Hepatocyte (in vitro differentiated cells): Measurements from ENCODE around the gene AQP5. TPM values are rescaled to one million over a fixed set of nuclear protein-coding genes. Genes with fewer than 3 reads are reported as not detected.
"Not testable (repeated sequence)": the region's sequence is repeated elsewhere in the genome, so short reads cannot be mapped to it uniquely, and the experiment has no call there.

Source experiments
- DNase-seq: peaks from one replicate; pipeline ENCODE4 v3.0.0-alpha.2; 2016; ENCODE audit warnings: low spot score
- H2AFZ ChIP-seq: fragments of 200-600 bp; sonication (generic); 2 replicates; pipeline ENCODE4 v1.6.0; 2016; ENCODE audit warnings: antibody characterized with exemption, mild to moderate bottlenecking
- H3K27ac ChIP-seq: fragments of 200-600 bp; sonication (generic); 2 replicates; pipeline ENCODE4 v1.5.1; 2016; ENCODE audit warnings: mild to moderate bottlenecking
- H3K27me3 ChIP-seq: fragments of 200-600 bp; sonication (generic); 2 replicates; pipeline ENCODE4 v1.6.1; 2016
- H3K36me3 ChIP-seq: fragments of 200-600 bp; sonication (generic); replicated peaks from 2 replicates; pipeline ENCODE4 v1.5.1; 2016; ENCODE audit warnings: low read depth; ENCODE audit not compliant: insufficient read depth
- H3K4me1 ChIP-seq: fragments of 200-600 bp; sonication (generic); 2 replicates; pipeline ENCODE4 v1.5.1; 2016; ENCODE audit warnings: mild to moderate bottlenecking, moderate library complexity; ENCODE audit not compliant: insufficient read depth
- H3K4me2 ChIP-seq: fragments of 200-600 bp; sonication (generic); 2 replicates; pipeline ENCODE4 v1.6.0; 2016
- H3K4me3 ChIP-seq: fragments of 200-600 bp; sonication (generic); 2 replicates; pipeline ENCODE4 v1.5.1; 2016; ENCODE audit warnings: mild to moderate bottlenecking
- H3K79me2 ChIP-seq: fragments of 200-600 bp; sonication (generic); 2 replicates; pipeline ENCODE4 v1.6.0; 2017; ENCODE audit warnings: mild to moderate bottlenecking
- H3K9me2 ChIP-seq: fragments of 200-600 bp; sonication (generic); replicated peaks from 2 replicates; pipeline ENCODE4 v1.6.0; 2017; ENCODE audit warnings: mild to moderate bottlenecking; ENCODE audit not compliant: insufficient read depth
- H3K9me3 ChIP-seq: fragments of 200-600 bp; sonication (generic); 2 replicates; pipeline ENCODE4 v1.5.1; 2016; ENCODE audit warnings: low read depth, mild to moderate bottlenecking
- H4K20me1 ChIP-seq: fragments of 200-600 bp; sonication (generic); 2 replicates; pipeline ENCODE4 v1.6.0; 2016; ENCODE audit warnings: mild to moderate bottlenecking; ENCODE audit not compliant: insufficient read depth, poor library complexity, severe bottlenecking
- EZH2 ChIP-seq: fragments of 200-600 bp; sonication (generic); IDR thresholded peaks from 2 replicates; pipeline ENCODE4 v1.6.1; 2016; ENCODE audit warnings: antibody characterized with exemption, mild to moderate bottlenecking, borderline replicate concordance
- EZH2phosphoT487 ChIP-seq: fragments of 200-600 bp; sonication (generic); IDR thresholded peaks from one replicate; pipeline ENCODE4 v1.6.1; 2018; ENCODE audit warnings: antibody characterized with exemption, mild to moderate bottlenecking, low read depth, moderate library complexity; ENCODE audit not compliant: unreplicated experiment, severe bottlenecking
- WGBS: methylation state at CpG from one replicate; pipeline ENCODE4 v1.1.6; 2016; ENCODE audit warnings: low lambda C conversion rate; ENCODE audit errors: missing lambda C conversion rate; 5-methylcytosine and 5-hydroxymethylcytosine counted together
- polyA plus RNA-seq: library from polyadenylated mRNA; unstranded; fragments of >200 nt; fragmentation: Nextera tagmentation; extraction: Ambion mirVana; gene quantifications from 2 replicates; pipeline ENCODE4 v1.2.1, GENCODE V29; 2016
- total RNA-seq: library from RNA; depleted of rRNA; stranded (reverse); fragments of >200 nt; gene quantifications from 2 replicates; pipeline ENCODE4 v1.2.3, GENCODE V29; 2014
- TF ChIP-seq, protein P1 (sequence below): fragments of 200-600 bp; sonication (generic); IDR thresholded peaks from 2 replicates; pipeline ENCODE4 v1.5.1; 2016; ENCODE audit warnings: antibody characterized with exemption, mild to moderate bottlenecking; ENCODE audit not compliant: poor library complexity

The AQP5 gene
- total and polyA plus RNA-seq, 2 experiments from 2014 or later, result 0.50 to 1.2 TPM

DNA sequence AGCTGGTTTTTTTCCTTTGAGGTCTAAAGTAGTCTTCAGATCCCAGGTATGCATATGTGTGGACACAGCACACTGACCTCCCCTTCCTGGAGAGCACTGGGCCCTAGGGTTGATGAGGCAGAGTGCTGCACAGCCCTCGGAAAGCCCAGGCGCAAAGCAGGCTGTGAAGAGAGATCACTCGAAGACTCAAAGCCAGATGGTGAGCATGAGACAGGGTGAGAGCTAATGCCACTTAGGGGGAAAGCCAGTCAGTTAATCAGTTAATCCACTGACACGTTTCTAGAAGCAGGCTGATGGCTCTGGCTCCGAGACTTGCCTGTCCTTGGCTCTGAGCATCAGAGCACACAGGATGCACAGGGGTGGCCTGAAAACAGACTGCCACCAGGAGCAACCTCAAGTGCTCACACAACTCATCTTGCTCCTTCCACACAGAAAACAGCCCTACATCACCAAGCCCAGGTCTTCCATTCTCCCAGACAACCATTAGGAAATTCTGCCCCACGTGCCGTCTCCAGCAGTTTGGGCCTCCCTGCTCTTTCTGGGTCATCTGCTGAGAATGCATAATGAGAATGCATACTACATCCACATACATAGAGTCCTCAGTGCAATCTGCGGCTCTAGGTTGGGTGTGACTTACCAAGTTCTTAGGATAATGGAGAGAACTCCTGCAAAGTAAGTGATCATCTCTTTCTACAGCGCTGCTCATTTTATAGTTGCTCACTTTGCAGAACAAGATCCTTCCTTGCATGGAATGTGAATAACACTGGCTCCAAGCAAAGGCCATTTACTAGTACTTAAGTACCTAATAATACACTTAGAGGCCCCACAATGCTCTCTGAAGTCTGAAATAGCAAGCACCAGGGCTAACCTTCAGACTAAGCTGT, 23.0 kb downstream of the AQP5 start:
- 71% methylated on average over 9 of the region's 9 CpGs for WGBS
- Histone ChIP-seq H3K27me3 (no peaks in the 10 kb centered on the region), H3K4me3 (no peak overlapping the region), H3K4me2 (no peak overlapping the region), H2AFZ (no peak overlapping the region), H3K9me2 (no peaks in the 10 kb centered on the region), H3K36me3 (no peaks in the 10 kb centered on the region), H3K79me2 (no peaks in the 10 kb centered on the region), H4K20me1 (no peaks in the 10 kb centered on the region), H3K9me3 (no peaks in the 10 kb centered on the region), H3K27ac (peak overlapping the region; percentile 7), H3K4me1 (peaks cover 14% of the 10 kb centered on the region)
- TF ChIP-seq EZH2phosphoT487, result no peak
- TF ChIP-seq, protein P1, sequence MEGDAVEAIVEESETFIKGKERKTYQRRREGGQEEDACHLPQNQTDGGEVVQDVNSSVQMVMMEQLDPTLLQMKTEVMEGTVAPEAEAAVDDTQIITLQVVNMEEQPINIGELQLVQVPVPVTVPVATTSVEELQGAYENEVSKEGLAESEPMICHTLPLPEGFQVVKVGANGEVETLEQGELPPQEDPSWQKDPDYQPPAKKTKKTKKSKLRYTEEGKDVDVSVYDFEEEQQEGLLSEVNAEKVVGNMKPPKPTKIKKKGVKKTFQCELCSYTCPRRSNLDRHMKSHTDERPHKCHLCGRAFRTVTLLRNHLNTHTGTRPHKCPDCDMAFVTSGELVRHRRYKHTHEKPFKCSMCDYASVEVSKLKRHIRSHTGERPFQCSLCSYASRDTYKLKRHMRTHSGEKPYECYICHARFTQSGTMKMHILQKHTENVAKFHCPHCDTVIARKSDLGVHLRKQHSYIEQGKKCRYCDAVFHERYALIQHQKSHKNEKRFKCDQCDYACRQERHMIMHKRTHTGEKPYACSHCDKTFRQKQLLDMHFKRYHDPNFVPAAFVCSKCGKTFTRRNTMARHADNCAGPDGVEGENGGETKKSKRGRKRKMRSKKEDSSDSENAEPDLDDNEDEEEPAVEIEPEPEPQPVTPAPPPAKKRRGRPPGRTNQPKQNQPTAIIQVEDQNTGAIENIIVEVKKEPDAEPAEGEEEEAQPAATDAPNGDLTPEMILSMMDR, result no peak
- TF ChIP-seq EZH2, result no peak
- no peak for DNase-seq

GRCh38 chr12:49985981-49986380, 24.3 kb downstream of the AQP5 start:
- WGBS, result 84% methylated on average over 5 of the region's 5 CpGs
- Histone ChIP-seq H3K9me2 (no peaks in the 10 kb centered on the region), H3K4me1 (peaks cover 11% of the 10 kb centered on the region), H3K79me2 (no peaks in the 10 kb centered on the region), H3K4me2 (no peak overlapping the region), H3K4me3 (no peak overlapping the region), H3K27me3 (no peaks in the 10 kb centered on the region), H3K27ac (no peak overlapping the region), H2AFZ (no peak overlapping the region), H3K36me3 (no peaks in the 10 kb centered on the region), H3K9me3 (no peaks in the 10 kb centered on the region), H4K20me1 (no peaks in the 10 kb centered on the region)
- DNase-seq, result no peak
- no peak for TF ChIP-seq EZH2phosphoT487
- TF ChIP-seq, protein P1, result no peak
- no peak for TF ChIP-seq EZH2

DNA sequence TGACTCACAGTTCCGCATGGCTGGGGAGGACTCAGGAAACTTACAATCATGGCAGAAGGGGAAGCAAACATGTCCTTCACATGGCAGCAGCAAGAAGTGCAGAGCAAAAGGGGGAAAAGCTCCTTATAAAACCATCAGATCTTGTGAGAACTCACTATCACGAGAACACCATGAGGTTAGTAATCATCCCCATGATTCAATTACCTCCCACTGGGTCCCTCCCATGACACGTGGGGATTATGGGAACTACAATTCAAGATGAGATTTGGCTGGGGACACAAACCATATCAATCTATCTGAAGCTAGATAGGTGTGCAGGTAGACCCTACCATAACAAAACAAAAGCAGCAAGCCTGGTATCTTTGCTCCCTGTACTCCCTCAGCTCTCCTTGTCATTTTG, 24.8 kb downstream of the AQP5 start:
- H3K9me2 ChIP-seq, H3K4me2 ChIP-seq, H3K4me3 ChIP-seq, DNase-seq, H3K36me3 ChIP-seq, H3K9me3 ChIP-seq, H4K20me1 ChIP-seq, H2AFZ ChIP-seq, H3K27me3 ChIP-seq, H3K4me1 ChIP-seq, H3K27ac ChIP-seq, H3K79me2 ChIP-seq: not testable (repeated sequence)
- 88% methylated on average over 3 of the region's 3 CpGs for WGBS

DNA sequence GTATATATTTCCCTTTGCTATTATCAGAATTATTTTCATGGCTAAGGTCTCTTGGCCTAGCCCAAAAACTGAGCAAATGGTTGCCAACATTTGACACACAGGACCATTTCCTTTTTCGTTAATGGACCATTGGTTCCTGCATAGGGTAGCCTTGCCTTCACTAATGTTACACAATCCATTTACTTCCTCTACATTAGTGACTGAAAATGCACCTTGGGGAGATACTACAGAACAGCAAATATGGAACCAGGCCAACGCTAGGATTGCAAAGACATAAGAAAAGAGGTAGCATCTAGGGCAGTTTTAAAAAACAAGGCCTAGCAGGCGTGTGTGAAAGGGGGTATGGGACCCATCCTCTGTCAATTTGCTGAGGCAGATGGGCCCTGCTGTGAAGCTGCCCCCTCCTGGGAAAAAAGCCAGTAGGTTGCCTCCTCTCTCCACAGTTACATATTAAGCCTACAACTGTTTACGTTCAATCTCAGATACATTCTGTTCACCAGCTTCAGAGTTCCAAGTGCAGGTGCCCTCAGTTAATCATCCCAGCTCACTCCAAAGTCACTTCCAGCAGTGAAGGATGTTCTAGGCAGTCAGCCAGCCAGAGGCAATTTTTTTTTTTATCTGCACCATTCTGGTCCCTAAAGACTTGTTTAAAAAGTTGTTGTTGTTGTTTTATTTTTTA, 26.1 kb downstream of the AQP5 start:
- H3K9me3 ChIP-seq, result no peaks in the 10 kb centered on the region
- H3K27ac ChIP-seq, result peak overlapping the region; percentile 7
- no peak for DNase-seq
- H3K36me3 ChIP-seq, result no peaks in the 10 kb centered on the region
- no peak overlapping the region for H2AFZ ChIP-seq
- H3K9me2 ChIP-seq, result no peaks in the 10 kb centered on the region
- WGBS, result 72% methylated on average over 4 of the region's 4 CpGs
- peaks cover 9% of the 10 kb centered on the region for H3K4me1 ChIP-seq
- H3K79me2 ChIP-seq, result no peaks in the 10 kb centered on the region
- TF ChIP-seq EZH2phosphoT487 (no peak), EZH2 (no peak)
- TF ChIP-seq, protein P1, result no peak
- H3K27me3 ChIP-seq, result no peaks in the 10 kb centered on the region
- H4K20me1 ChIP-seq, result no peaks in the 10 kb centered on the region
- no peak overlapping the region for H3K4me3 ChIP-seq
- no peak overlapping the region for H3K4me2 ChIP-seq

DNA sequence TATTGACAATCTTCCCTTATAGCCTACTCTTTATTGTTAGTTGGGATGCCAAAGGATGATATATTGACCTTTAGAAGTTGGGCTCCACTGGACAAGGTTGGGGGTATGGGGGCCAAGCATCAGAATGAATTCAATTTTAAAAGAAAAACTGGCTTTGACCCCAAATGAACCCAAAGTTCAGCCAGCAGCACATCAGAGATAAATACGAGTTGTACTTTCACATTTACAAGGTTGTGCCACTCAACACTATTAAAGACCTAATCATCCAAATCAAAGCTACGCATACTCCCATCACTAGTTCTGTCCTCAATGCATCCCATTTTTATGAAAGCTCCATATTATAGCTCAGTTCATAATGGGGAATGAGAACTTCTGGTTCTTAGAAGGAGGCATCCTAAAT, 27.7 kb downstream of the AQP5 start:
- not testable (repeated sequence) for H3K9me2 ChIP-seq, H3K27ac ChIP-seq, H2AFZ ChIP-seq, H3K4me3 ChIP-seq, H3K36me3 ChIP-seq, DNase-seq, H3K27me3 ChIP-seq, H3K4me1 ChIP-seq, H4K20me1 ChIP-seq, H3K9me3 ChIP-seq, H3K79me2 ChIP-seq, H3K4me2 ChIP-seq
- WGBS, result 88% methylated on average over 2 of the region's 2 CpGs
